ENCODE data around the gene LPAR3. TPM values are rescaled to one million over a fixed set of nuclear protein-coding genes. Genes with fewer than 3 reads are reported as not detected.

LPAR3 gene
- total RNA-seq, 2 donors from 2014 or later = 40.4 to 56.7 TPM

GRCh38 chr1:84772428-84772943, 120.5 kb downstream of the LPAR3 start:
- no peaks in the 10 kb centered on the region for H3K9me3 ChIP-seq
- DNase-seq (ENCODE audit: low spot score) = peak; percentile 92
- H3K27me3 ChIP-seq = no peaks in the 10 kb centered on the region
- peak; percentile 85 to 97 for TF ChIP-seq CTCF (IDR thresholded peaks at IDR 0.05)
- H3K36me3 ChIP-seq = no peaks in the 10 kb centered on the region
- no peak overlapping the region for H3K27ac ChIP-seq
- no peaks in the 10 kb centered on the region for H3K4me1 ChIP-seq
- no peak overlapping the region for H3K4me3 ChIP-seq

GRCh38 chr1:84771895-84772294, 121.1 kb downstream of the LPAR3 start:
- no peak for TF ChIP-seq CTCF (IDR thresholded peaks at IDR 0.05)
- Histone ChIP-seq H3K4me1 (no peaks in the 10 kb centered on the region), H3K36me3 (no peaks in the 10 kb centered on the region), H3K4me3 (no peak overlapping the region), H3K27ac (no peak overlapping the region), H3K27me3 (no peaks in the 10 kb centered on the region), H3K9me3 (no peaks in the 10 kb centered on the region)
- DNase-seq (ENCODE audit: low spot score) = no peak

- Histone ChIP-seq H3K4me3 (no peak overlapping the region), H3K9me3 (no peaks in the 10 kb centered on the region), H3K27ac (no peak overlapping the region), H3K4me1 (no peaks in the 10 kb centered on the region), H3K27me3 (no peaks in the 10 kb centered on the region), H3K36me3 (no peaks in the 10 kb centered on the region)
- no peak for DNase-seq (ENCODE audit: low spot score)
- no peak for TF ChIP-seq CTCF (IDR thresholded peaks at IDR 0.05)
These were observed 122.5 kb downstream of the LPAR3 start for GRCh38 chr1:84770481-84770880.

GRCh38 chr1:84769636-84770035, 123.4 kb downstream of the LPAR3 start:
- Histone ChIP-seq H3K4me3 (no peak overlapping the region), H3K27ac (no peak overlapping the region), H3K9me3 (no peaks in the 10 kb centered on the region), H3K4me1 (no peaks in the 10 kb centered on the region), H3K36me3 (no peaks in the 10 kb centered on the region), H3K27me3 (no peaks in the 10 kb centered on the region)
- DNase-seq (ENCODE audit: low spot score) = no peak
- no peak for TF ChIP-seq CTCF (IDR thresholded peaks at IDR 0.05)

GRCh38 chr1:84768634-84769033, 124.4 kb downstream of the LPAR3 start:
- H3K27ac ChIP-seq = no peak overlapping the region
- no peaks in the 10 kb centered on the region for H3K4me1 ChIP-seq
- no peaks in the 10 kb centered on the region for H3K36me3 ChIP-seq
- no peaks in the 10 kb centered on the region for H3K27me3 ChIP-seq
- no peak overlapping the region for H3K4me3 ChIP-seq
- TF ChIP-seq CTCF (IDR thresholded peaks at IDR 0.05) = no peak
- DNase-seq (ENCODE audit: low spot score) = no peak
- no peaks in the 10 kb centered on the region for H3K9me3 ChIP-seq
